ENCODE results near the gene WNT8B. TPM values are rescaled to one million over a fixed set of nuclear protein-coding genes. Genes with fewer than 3 reads are reported as not detected.

The WNT8B gene
- polyA plus RNA-seq, 1 experiment = not detected

GRCh38 chr10:100528123-100528886 lies 65.5 kb downstream of the WNT8B start:
- ChIA-PET POLR2A (interaction anchor here (0.7 kb wide), 1 partner anchor 103 kb away, joined by 4 read pairs; no protein-coding TSS in a partner anchor), CTCF (interaction anchor here (3.3 to 4.1 kb wide), 3 partner anchors 7 to 94 kb away, joined by 14 to 30 read pairs (median 26); partner anchors contain the start of gene HIF1AN)
- Histone ChIP-seq H3K4me3 (ENCODE audit: low read depth, low read length) (peak overlapping the region; percentile 92), H3K27ac (ENCODE audit: low read depth, low read length) (no peak overlapping the region), H3K9me3 (ENCODE audit: control insufficient read depth, insufficient read depth, low read length) (no peaks in the 10 kb centered on the region; the same call in 1 of the 2 replicates), H3K27me3 (ENCODE audit: control insufficient read depth, insufficient read depth, low read length) (no peaks in the 10 kb centered on the region)
- TF ChIP-seq CTCF (IDR thresholded peaks at IDR 0.05; ENCODE audit: low read depth, low read length) = no peak
- DNase-seq (ENCODE audit: low read depth, low spot score) = no peak

- Histone ChIP-seq H3K27me3 (ENCODE audit: control insufficient read depth, insufficient read depth, low read length) (no peaks in the 10 kb centered on the region), H3K4me3 (ENCODE audit: low read depth, low read length) (peak overlapping the region; percentile 92), H3K27ac (ENCODE audit: low read depth, low read length) (peak overlapping the region; percentile 39), H3K9me3 (ENCODE audit: control insufficient read depth, insufficient read depth, low read length) (no peaks in the 10 kb centered on the region; the same call in 1 of the 2 replicates)
- ChIA-PET POLR2A (interaction anchor here (0.7 kb wide), 1 partner anchor 104 kb away, joined by 4 read pairs; no protein-coding TSS in a partner anchor), CTCF (interaction anchor here (3.3 kb wide), 1 partner anchor 11 kb away, joined by 30 read pairs; no protein-coding TSS in a partner anchor)
- DNase-seq (ENCODE audit: low read depth, low spot score) = no peak
- TF ChIP-seq CTCF (IDR thresholded peaks at IDR 0.05; ENCODE audit: low read depth, low read length) = no peak
These were observed 66.2 kb downstream of the WNT8B start for GRCh38 chr10:100528921-100529474.

GRCh38 chr10:100529475-100530298 lies 66.9 kb downstream of the WNT8B start, which contains the start of gene NDUFB8:
NDUFB8 (minus strand) TSS chr10:100529871; CDS start chr10:100529851, 20 bp downstream.
- peak; percentile 39 for DNase-seq (ENCODE audit: low read depth, low spot score)
- TF ChIP-seq CTCF (IDR thresholded peaks at IDR 0.05; ENCODE audit: low read depth, low read length) = no peak
- Histone ChIP-seq H3K27ac (ENCODE audit: low read depth, low read length) (peak within 1 kb of the TSS; percentile 39), H3K27me3 (ENCODE audit: control insufficient read depth, insufficient read depth, low read length) (no peaks in the 10 kb centered on the region), H3K4me3 (ENCODE audit: low read depth, low read length) (peak within 1 kb of the TSS; percentile 92), H3K9me3 (ENCODE audit: control insufficient read depth, insufficient read depth, low read length) (no peaks in the 10 kb centered on the region; the same call in 1 of the 2 replicates)
- CTCF ChIA-PET = interaction anchor here (1.0 to 3.3 kb wide), 2 partner anchors 11 kb away, joined by 4 to 30 read pairs; no protein-coding TSS in a partner anchor
- POLR2A ChIA-PET = no interaction called here

- ChIA-PET POLR2A (no interaction called here), CTCF (no interaction called here)
- no peak for DNase-seq (ENCODE audit: low read depth, low spot score)
- Histone ChIP-seq H3K27ac (ENCODE audit: low read depth, low read length) (no peak overlapping the region), H3K9me3 (ENCODE audit: control insufficient read depth, insufficient read depth, low read length) (no peaks in the 10 kb centered on the region; the same call in 1 of the 2 replicates), H3K27me3 (ENCODE audit: control insufficient read depth, insufficient read depth, low read length) (no peaks in the 10 kb centered on the region), H3K4me3 (ENCODE audit: low read depth, low read length) (no peak overlapping the region)
- TF ChIP-seq CTCF (IDR thresholded peaks at IDR 0.05; ENCODE audit: low read depth, low read length) = no peak
These were observed 69.0 kb downstream of the WNT8B start for GRCh38 chr10:100531761-100532160.

Other genes starting within 250 kb of the WNT8B start
- 15.9 and 22.4 TPM in 2 replicates for gene CHUK, start 233.4 kb upstream of the WNT8B start, polyA plus RNA-seq (2011; rRNA removed)
- gene CWF19L1, start 195.4 kb upstream of the WNT8B start, polyA plus RNA-seq (2011; rRNA removed) = 13.7 and 15.8 TPM in 2 replicates
- gene BLOC1S2, start 176.3 kb upstream of the WNT8B start, polyA plus RNA-seq (2011; rRNA removed) = 48.0 and 75.0 TPM in 2 replicates
- gene PKD2L1, start 132.8 kb upstream of the WNT8B start, polyA plus RNA-seq (2011; rRNA removed) = not detected in 2 replicates
- 133 and 148 TPM in 2 replicates for gene SCD, start 115.8 kb upstream of the WNT8B start, polyA plus RNA-seq (2011; rRNA removed)
- 4.3 and 4.8 TPM in 2 replicates for gene SEC31B, start 56.9 kb downstream of the WNT8B start, polyA plus RNA-seq (2011; rRNA removed)
- 204 and 211 TPM in 2 replicates for gene NDUFB8, start 66.9 kb downstream of the WNT8B start, polyA plus RNA-seq (2011; rRNA removed)
- 29.7 and 31.0 TPM in 2 replicates for gene HIF1AN, start 72.9 kb downstream of the WNT8B start, polyA plus RNA-seq (2011; rRNA removed)

Data from AG04450 (cell line).